Activated naive CD8-positive, alpha-beta T cell treated with anti-CD3 and anti-CD28 coated beads for 36 hours (primary cell): ENCODE results near the gene EFCAB8. TPM values are rescaled to one million over a fixed set of nuclear protein-coding genes. Genes with fewer than 3 reads are reported as not detected.
"Not testable (repeated sequence)": the region's sequence is repeated elsewhere in the genome, so short reads cannot be mapped to it uniquely, and the experiment has no call there.

Source experiments
- DNase-seq: peaks from one replicate; pipeline ENCODE4 v3.0.0; 2021
- H3K27ac Mint-ChIP-seq: one replicate; pipeline ENCODE4 v1.8.0; 2022; ENCODE audit warnings: mild to moderate bottlenecking, moderate library complexity, mixed read lengths
- H3K27me3 Mint-ChIP-seq: one replicate; pipeline ENCODE4 v1.8.0; 2022; ENCODE audit warnings: mild to moderate bottlenecking, mixed read lengths
- H3K36me3 Mint-ChIP-seq: one replicate; pipeline ENCODE4 v1.8.0; 2021; ENCODE audit warnings: mild to moderate bottlenecking, mixed read lengths
- H3K4me1 Mint-ChIP-seq: one replicate; pipeline ENCODE4 v1.8.0; 2021; ENCODE audit warnings: mixed read lengths
- H3K4me3 Mint-ChIP-seq: one replicate; pipeline ENCODE4 v1.8.0; 2022; ENCODE audit warnings: mild to moderate bottlenecking, moderate library complexity, mixed read lengths
- H3K9me3 Mint-ChIP-seq: one replicate; pipeline ENCODE4 v1.8.0; 2022; ENCODE audit warnings: mixed read lengths
- total RNA-seq, 2 experiments: library from RNA; stranded (reverse); gene quantifications; one replicate each; pipeline ENCODE4 v1.2.3, GENCODE V29; 2021

EFCAB8 gene
- total RNA-seq, 2 experiments from 2014 or later: 0.27 to 0.56 TPM

DNA sequence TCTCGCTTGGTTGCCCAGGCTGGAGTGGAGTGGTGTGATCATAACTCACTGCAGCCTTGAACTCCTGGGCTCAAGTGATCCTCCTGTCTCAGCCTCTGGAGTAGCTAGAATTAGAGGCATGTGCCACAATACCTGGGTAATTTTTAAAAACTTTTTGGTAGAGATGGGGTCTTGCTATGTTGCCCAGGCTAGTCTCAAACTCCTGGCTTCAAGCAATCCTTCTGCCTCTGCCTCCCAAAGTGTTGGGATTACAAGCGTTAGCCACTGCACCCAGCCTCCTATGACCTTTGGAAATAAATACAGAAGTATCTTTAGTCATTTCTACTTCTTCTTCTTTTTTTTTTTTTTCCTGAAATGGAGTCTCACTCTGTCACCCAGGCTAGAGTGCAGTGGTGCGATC is 11.8 kb downstream of the EFCAB8 start:
- H3K27me3 Mint-ChIP-seq, H3K27ac Mint-ChIP-seq, H3K4me3 Mint-ChIP-seq, H3K9me3 Mint-ChIP-seq, H3K4me1 Mint-ChIP-seq, DNase-seq, H3K36me3 Mint-ChIP-seq: not testable (repeated sequence)

- no peaks in the 10 kb centered on the region for H3K4me1 Mint-ChIP-seq
- no peaks in the 10 kb centered on the region for H3K27me3 Mint-ChIP-seq
- no peak for DNase-seq
- H3K36me3 Mint-ChIP-seq: no peaks in the 10 kb centered on the region
- no peak overlapping the region for H3K4me3 Mint-ChIP-seq
- no peaks in the 10 kb centered on the region for H3K9me3 Mint-ChIP-seq
- H3K27ac Mint-ChIP-seq: no peak overlapping the region
These were observed 12.3 kb downstream of the EFCAB8 start for GRCh38 chr20:32870985-32871384.

- Mint-ChIP-seq H3K4me3 (no peak overlapping the region), H3K4me1 (no peaks in the 10 kb centered on the region), H3K27me3 (no peaks in the 10 kb centered on the region), H3K36me3 (no peaks in the 10 kb centered on the region), H3K9me3 (no peaks in the 10 kb centered on the region), H3K27ac (no peak overlapping the region)
- DNase-seq: no peak
These were observed 13.0 kb downstream of the EFCAB8 start for GRCh38 chr20:32871627-32872160.

DNA sequence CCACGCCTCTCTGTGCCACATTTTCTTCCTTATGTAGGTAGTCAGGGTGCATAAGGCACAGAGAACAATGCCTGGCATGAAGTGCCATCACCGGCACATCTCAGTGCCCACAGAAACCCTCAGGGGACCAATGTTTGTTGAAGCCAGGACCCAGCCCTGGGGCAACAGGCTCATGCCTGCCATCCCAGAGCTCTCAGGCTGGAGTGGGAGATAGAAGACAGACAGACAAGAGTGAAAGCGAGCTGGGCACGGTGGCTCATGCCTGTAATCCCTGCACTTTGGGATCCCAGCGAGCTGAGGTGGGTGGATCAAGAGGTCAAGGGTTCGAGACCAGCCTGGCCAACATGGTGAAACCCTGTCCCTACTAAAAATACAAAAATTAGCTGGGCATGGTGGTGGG is 13.5 kb downstream of the EFCAB8 start:
- Mint-ChIP-seq H3K36me3 (no peaks in the 10 kb centered on the region), H3K4me3 (no peak overlapping the region), H3K9me3 (no peaks in the 10 kb centered on the region), H3K4me1 (no peaks in the 10 kb centered on the region), H3K27me3 (no peaks in the 10 kb centered on the region), H3K27ac (no peak overlapping the region)
- no peak for DNase-seq

GRCh38 chr20:32875673-32876072 is 16.9 kb downstream of the EFCAB8 start:
- H3K4me3 Mint-ChIP-seq: no peak overlapping the region
- no peaks in the 10 kb centered on the region for H3K36me3 Mint-ChIP-seq
- no peaks in the 10 kb centered on the region for H3K4me1 Mint-ChIP-seq
- H3K27ac Mint-ChIP-seq: no peak overlapping the region
- DNase-seq: no peak
- H3K27me3 Mint-ChIP-seq: no peaks in the 10 kb centered on the region
- H3K9me3 Mint-ChIP-seq: no peaks in the 10 kb centered on the region

DNA sequence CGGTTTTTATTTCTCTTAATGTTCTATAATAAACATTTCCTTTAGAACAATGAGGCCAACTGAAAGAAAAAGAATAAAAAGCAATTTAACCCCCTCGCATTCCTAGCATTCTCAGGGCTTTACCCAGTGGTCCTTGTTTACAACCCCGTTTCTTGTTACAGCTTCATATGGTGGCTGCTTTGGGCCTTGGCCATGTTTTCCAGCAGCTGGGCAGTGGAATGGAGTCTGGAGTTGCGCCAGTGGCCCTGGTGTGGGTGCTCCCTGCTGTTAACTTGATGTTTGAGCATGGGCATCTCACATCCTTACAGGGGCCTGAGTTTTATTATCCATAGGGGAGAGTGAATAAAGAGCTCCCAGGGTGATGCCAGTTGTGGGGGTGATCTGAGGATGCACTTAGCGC is 18.8 kb downstream of the EFCAB8 start:
- H3K4me3 Mint-ChIP-seq: no peak overlapping the region
- DNase-seq: no peak
- H3K27ac Mint-ChIP-seq: no peak overlapping the region
- no peaks in the 10 kb centered on the region for H3K36me3 Mint-ChIP-seq
- H3K27me3 Mint-ChIP-seq: no peaks in the 10 kb centered on the region
- no peaks in the 10 kb centered on the region for H3K9me3 Mint-ChIP-seq
- no peaks in the 10 kb centered on the region for H3K4me1 Mint-ChIP-seq

GRCh38 chr20:32878820-32879219 is 20.1 kb downstream of the EFCAB8 start:
- no peak overlapping the region for H3K4me3 Mint-ChIP-seq
- H3K36me3 Mint-ChIP-seq: no peaks in the 10 kb centered on the region

GRCh38 chr20:32879538-32879937 is 20.8 kb downstream of the EFCAB8 start:
- Mint-ChIP-seq H3K27ac (no peak overlapping the region), H3K4me1 (no peaks in the 10 kb centered on the region), H3K9me3 (no peaks in the 10 kb centered on the region), H3K27me3 (no peaks in the 10 kb centered on the region), H3K4me3 (no peak overlapping the region), H3K36me3 (no peaks in the 10 kb centered on the region)
- no peak for DNase-seq

More at GRCh38 chr20:32878820-32879219, 20.1 kb downstream of the EFCAB8 start:
- DNase-seq: no peak
- no peaks in the 10 kb centered on the region for H3K4me1 Mint-ChIP-seq
- H3K27ac Mint-ChIP-seq: no peak overlapping the region
- no peaks in the 10 kb centered on the region for H3K9me3 Mint-ChIP-seq
- H3K27me3 Mint-ChIP-seq: no peaks in the 10 kb centered on the region

DNA sequence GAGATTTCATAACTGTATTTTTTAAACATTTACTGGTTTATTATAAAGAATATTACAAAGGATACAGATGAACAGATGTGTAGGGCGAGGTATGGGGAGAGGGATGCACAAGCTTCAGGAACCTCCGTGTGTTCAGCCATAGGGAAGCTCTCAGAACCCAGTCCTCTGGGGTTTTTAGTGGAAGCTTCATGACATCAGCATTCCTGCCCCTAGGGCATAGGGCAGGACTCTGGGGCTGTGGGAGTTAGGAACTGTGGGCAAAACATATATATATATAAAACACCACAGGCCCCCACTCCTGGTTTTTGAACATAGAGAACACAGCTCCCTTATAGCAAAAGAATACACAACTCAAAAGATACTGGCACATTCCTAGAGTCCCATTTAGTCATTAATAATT is 21.9 kb downstream of the EFCAB8 start:
- no peak for DNase-seq
- H3K27ac Mint-ChIP-seq: no peak overlapping the region
- H3K4me3 Mint-ChIP-seq: no peak overlapping the region
- no peaks in the 10 kb centered on the region for H3K27me3 Mint-ChIP-seq
- no peaks in the 10 kb centered on the region for H3K36me3 Mint-ChIP-seq
- no peaks in the 10 kb centered on the region for H3K4me1 Mint-ChIP-seq
- H3K9me3 Mint-ChIP-seq: no peaks in the 10 kb centered on the region

DNA sequence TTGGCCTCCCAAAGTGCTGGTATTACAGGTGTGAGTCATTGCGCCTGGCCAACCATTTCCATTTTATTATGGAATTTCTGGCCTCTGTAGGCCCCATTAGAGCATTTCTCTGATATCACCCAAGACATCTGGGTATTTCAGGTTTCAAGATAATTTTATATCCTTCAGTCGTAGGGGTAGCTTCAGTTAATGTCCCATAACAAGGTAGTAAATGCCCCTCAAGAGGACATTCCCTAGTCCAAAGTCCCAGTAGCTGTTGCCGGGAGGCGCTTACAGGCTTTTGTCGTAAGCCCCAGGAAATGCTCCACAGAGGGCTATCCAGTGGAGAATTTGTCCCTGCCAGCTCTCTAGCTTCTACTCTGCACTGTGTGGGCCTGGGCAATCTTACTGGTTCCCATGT is 24.4 kb downstream of the EFCAB8 start:
- Mint-ChIP-seq H3K4me3 (no peak overlapping the region), H3K9me3 (no peaks in the 10 kb centered on the region), H3K27ac (no peak overlapping the region), H3K4me1 (no peaks in the 10 kb centered on the region), H3K36me3 (no peaks in the 10 kb centered on the region), H3K27me3 (no peaks in the 10 kb centered on the region)
- no peak for DNase-seq

GRCh38 chr20:32885185-32885584 is 26.5 kb downstream of the EFCAB8 start:
- H3K4me1 Mint-ChIP-seq: no peaks in the 10 kb centered on the region
- no peak for DNase-seq

DNA sequence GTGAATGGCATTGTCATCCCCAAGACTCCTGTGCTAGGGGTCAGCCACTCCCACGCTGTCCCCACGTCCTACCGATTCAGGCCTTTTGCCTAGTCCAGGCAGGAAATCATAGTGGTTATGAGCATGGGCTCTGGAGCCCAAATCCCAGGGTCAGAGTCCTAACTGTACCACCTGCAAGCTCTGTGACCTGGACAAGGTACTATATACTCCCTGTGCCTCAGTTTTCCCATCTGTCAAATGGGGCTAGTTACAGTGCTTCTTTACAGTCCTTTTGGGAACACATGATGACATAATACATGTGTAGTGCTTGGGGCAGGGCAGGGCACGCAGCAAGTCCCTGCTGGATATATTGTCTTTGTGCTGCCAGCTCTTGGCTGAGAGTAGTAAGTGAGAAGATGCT is 27.2 kb downstream of the EFCAB8 start:
- Mint-ChIP-seq H3K9me3 (no peaks in the 10 kb centered on the region), H3K4me1 (no peaks in the 10 kb centered on the region), H3K36me3 (no peaks in the 10 kb centered on the region), H3K4me3 (no peak overlapping the region), H3K27ac (no peak overlapping the region), H3K27me3 (no peaks in the 10 kb centered on the region)
- no peak for DNase-seq

More at GRCh38 chr20:32885185-32885584, 26.5 kb downstream of the EFCAB8 start:
- H3K9me3 Mint-ChIP-seq: no peaks in the 10 kb centered on the region
- H3K4me3 Mint-ChIP-seq: no peak overlapping the region
- H3K36me3 Mint-ChIP-seq: no peaks in the 10 kb centered on the region
- H3K27me3 Mint-ChIP-seq: no peaks in the 10 kb centered on the region
- no peak overlapping the region for H3K27ac Mint-ChIP-seq

DNA sequence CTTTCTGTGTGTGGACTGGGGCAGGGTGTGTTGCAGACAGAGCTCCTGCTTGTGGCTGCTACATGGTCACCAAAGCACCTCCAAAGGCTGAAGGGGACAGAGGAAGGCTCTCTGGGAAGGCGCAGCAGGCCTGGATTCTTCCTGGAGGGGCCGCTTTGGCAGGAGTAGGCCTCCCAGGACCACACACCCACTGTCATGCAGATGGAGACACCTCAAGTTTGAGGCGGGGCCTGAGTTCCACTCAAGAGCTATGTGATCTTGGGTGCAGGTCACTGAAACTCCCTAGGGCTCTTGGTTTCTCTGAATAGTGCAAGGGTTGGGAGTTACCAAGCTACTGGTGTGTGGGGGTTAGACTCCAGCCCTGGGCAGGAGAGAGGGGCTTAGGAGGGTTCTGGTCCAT is 27.9 kb downstream of the EFCAB8 start:
- H3K36me3 Mint-ChIP-seq: no peaks in the 10 kb centered on the region
- no peak overlapping the region for H3K27ac Mint-ChIP-seq
- H3K4me3 Mint-ChIP-seq: no peak overlapping the region
- no peaks in the 10 kb centered on the region for H3K9me3 Mint-ChIP-seq
- H3K27me3 Mint-ChIP-seq: no peaks in the 10 kb centered on the region
- DNase-seq: no peak
- no peaks in the 10 kb centered on the region for H3K4me1 Mint-ChIP-seq

- no peaks in the 10 kb centered on the region for H3K36me3 Mint-ChIP-seq
- H3K4me3 Mint-ChIP-seq: no peak overlapping the region
- no peaks in the 10 kb centered on the region for H3K9me3 Mint-ChIP-seq
- DNase-seq: no peak
- H3K27ac Mint-ChIP-seq: no peak overlapping the region
- no peaks in the 10 kb centered on the region for H3K4me1 Mint-ChIP-seq
- H3K27me3 Mint-ChIP-seq: no peaks in the 10 kb centered on the region
These were observed 28.8 kb downstream of the EFCAB8 start for GRCh38 chr20:32887492-32887891.

DNA sequence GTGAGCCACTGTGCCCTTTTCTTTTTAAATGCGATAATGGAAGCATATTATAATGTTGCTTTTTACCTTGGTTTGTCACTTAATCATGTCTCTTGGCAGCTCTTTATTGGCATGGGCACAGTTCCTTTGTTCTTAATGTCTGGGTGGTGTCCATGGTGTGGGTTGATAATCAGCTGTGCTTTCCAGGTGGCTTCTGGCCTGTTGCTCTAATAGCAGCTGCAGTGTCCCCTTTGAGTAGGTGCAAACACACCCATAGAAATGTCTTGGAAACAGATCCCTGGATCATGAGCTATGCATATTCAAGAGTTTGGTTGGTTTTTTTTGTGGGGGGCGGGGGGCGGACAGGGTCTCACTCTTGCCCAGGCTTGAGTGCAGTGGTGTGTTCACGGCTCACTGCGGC is 29.9 kb downstream of the EFCAB8 start:
- no peaks in the 10 kb centered on the region for H3K27me3 Mint-ChIP-seq
- no peaks in the 10 kb centered on the region for H3K36me3 Mint-ChIP-seq
- H3K4me1 Mint-ChIP-seq: no peaks in the 10 kb centered on the region
- no peaks in the 10 kb centered on the region for H3K9me3 Mint-ChIP-seq
- no peak overlapping the region for H3K4me3 Mint-ChIP-seq
- DNase-seq: no peak
- H3K27ac Mint-ChIP-seq: no peak overlapping the region

DNA sequence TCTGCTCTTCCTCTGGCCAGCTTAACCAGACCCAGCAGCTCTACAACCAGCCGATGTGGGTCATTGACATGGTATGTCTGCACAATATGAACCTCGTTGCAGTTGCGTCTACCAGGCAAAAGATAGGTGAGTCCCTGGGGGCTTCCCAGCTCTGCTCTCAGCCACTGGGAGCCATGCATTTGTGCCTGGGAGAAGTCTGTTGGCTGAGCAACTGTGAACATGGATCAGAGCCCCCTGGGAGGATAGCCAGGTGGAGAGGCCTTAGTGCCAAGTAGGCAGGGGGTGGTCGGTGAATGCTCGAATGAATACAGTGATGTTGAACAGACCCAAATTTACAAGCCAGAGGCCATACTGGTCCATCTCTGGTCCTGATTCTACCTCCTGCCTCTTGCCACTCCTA is 30.6 kb downstream of the EFCAB8 start:
- Mint-ChIP-seq H3K36me3 (no peaks in the 10 kb centered on the region), H3K27me3 (no peaks in the 10 kb centered on the region), H3K4me1 (no peaks in the 10 kb centered on the region), H3K4me3 (no peak overlapping the region), H3K9me3 (no peaks in the 10 kb centered on the region), H3K27ac (no peak overlapping the region)
- no peak for DNase-seq

GRCh38 chr20:32891491-32891890 is 32.8 kb downstream of the EFCAB8 start:
- H3K4me3 Mint-ChIP-seq: no peak overlapping the region

More at GRCh38 chr20:32891491-32891890, 32.8 kb downstream of the EFCAB8 start:
- Mint-ChIP-seq H3K27me3 (no peaks in the 10 kb centered on the region), H3K36me3 (no peaks in the 10 kb centered on the region), H3K27ac (no peak overlapping the region), H3K4me1 (no peaks in the 10 kb centered on the region), H3K9me3 (no peaks in the 10 kb centered on the region)
- no peak for DNase-seq
